Neural cell (in vitro differentiated cells): ENCODE results near the gene RCN1. TPM values are rescaled to one million over a fixed set of nuclear protein-coding genes. Genes with fewer than 3 reads are reported as not detected.

Experiments used
- H2AFZ ChIP-seq: fragments of 200-600, 300-800 bp; sonication (generic), shearing (Covaris generic); 2 replicates; pipeline ENCODE4 v1.6.0; 2014; ENCODE audit warnings: low read depth, mild to moderate bottlenecking, antibody characterized with exemption, low read length, moderate library complexity
- H3F3A ChIP-seq: fragments of 200-600 bp; shearing (Covaris generic); 2 replicates; pipeline ENCODE4 v1.6.1; 2016; ENCODE audit warnings: mild to moderate bottlenecking, moderate library complexity, mixed read lengths, antibody characterized with exemption, low read length; ENCODE audit not compliant: insufficient read depth, poor library complexity, severe bottlenecking
- H3K27ac ChIP-seq: fragments of 200-600, 300-800 bp; sonication (generic), shearing (Covaris generic); 2 replicates; pipeline ENCODE4 v1.5.1; 2014; ENCODE audit warnings: mild to moderate bottlenecking, low read length, moderate library complexity
- H3K27me3 ChIP-seq: fragments of 300-800, 200-600 bp; sonication (generic), shearing (Covaris generic); 2 replicates; pipeline ENCODE4 v1.6.0; 2014; ENCODE audit warnings: mild to moderate bottlenecking, low read depth, low read length, moderate library complexity; ENCODE audit not compliant: insufficient read depth
- H3K36me3 ChIP-seq: fragments of 300-800, 200-600 bp; sonication (generic), shearing (Covaris generic); 2 replicates; pipeline ENCODE4 v1.5.1; 2014; ENCODE audit warnings: mild to moderate bottlenecking, antibody characterized with exemption, low read length, moderate library complexity; ENCODE audit not compliant: insufficient read depth
- H3K4me2 ChIP-seq: fragments of 300-800, 200-600 bp; sonication (generic), shearing (Covaris generic); 2 replicates; pipeline ENCODE4 v1.6.0; 2014; ENCODE audit warnings: mild to moderate bottlenecking, low read length
- H3K4me3 ChIP-seq: fragments of 300-800, 200-600 bp; sonication (generic), shearing (Covaris generic); 2 replicates; pipeline ENCODE4 v1.5.1; 2014; ENCODE audit warnings: mild to moderate bottlenecking, low read length, moderate library complexity
- H3K79me2 ChIP-seq: fragments of 200-600 bp; shearing (Covaris generic); replicated peaks from 2 replicates; pipeline ENCODE4 v1.6.0; 2014; ENCODE audit warnings: mild to moderate bottlenecking, low read length, moderate library complexity; ENCODE audit not compliant: insufficient read depth
- H3K9ac ChIP-seq: fragments of 300-800, 200-600 bp; sonication (generic), shearing (Covaris generic); 2 replicates; pipeline ENCODE4 v1.6.1; 2016; ENCODE audit warnings: mild to moderate bottlenecking, low read length, mixed read lengths
- H3K9me2 ChIP-seq: fragments of 200-600 bp; shearing (Covaris generic); 2 replicates; pipeline ENCODE4 v1.6.1; 2016; ENCODE audit warnings: mild to moderate bottlenecking, low read length, mixed read lengths; ENCODE audit not compliant: insufficient read depth
- H3K9me3 ChIP-seq: fragments of 200-600, 300-800 bp; sonication (generic), shearing (Covaris generic); 2 replicates; pipeline ENCODE4 v1.6.1; 2016; ENCODE audit warnings: mild to moderate bottlenecking, mixed run types, low read length, moderate library complexity, mixed read lengths
- H4K20me1 ChIP-seq: fragments of 200-600 bp; shearing (Covaris generic); 2 replicates; pipeline ENCODE4 v1.6.1; 2016; ENCODE audit warnings: mild to moderate bottlenecking, mixed run types; ENCODE audit not compliant: insufficient read depth
- EP300 ChIP-seq: fragments of 450-650 bp; conservative IDR thresholded peaks from 2 replicates; pipeline ENCODE4 v1.6.1; 2014; ENCODE audit warnings: antibody characterized with exemption, mild to moderate bottlenecking, moderate library complexity; ENCODE audit not compliant: poor library complexity, severe bottlenecking
- EZH2 ChIP-seq: fragments of 200-600, 300-800 bp; shearing (Covaris generic), sonication (generic); IDR thresholded peaks from 2 replicates; pipeline ENCODE4 v1.6.1; 2014; ENCODE audit warnings: antibody characterized with exemption, low read length, borderline replicate concordance, mild to moderate bottlenecking; ENCODE audit not compliant: insufficient read depth, poor library complexity, severe bottlenecking
- MXI1 ChIP-seq: fragments of 450-650 bp; conservative IDR thresholded peaks from 2 replicates; pipeline ENCODE4 v1.6.1; 2014; ENCODE audit warnings: antibody characterized with exemption, mild to moderate bottlenecking; ENCODE audit not compliant: poor library complexity, severe bottlenecking
- POLR2AphosphoS5 ChIP-seq: IDR thresholded peaks from 2 replicates; pipeline ENCODE4 v1.6.1; 2012
- RAD21 ChIP-seq: fragments of 450-650 bp; conservative IDR thresholded peaks from 2 replicates; pipeline ENCODE4 v1.6.1; 2014; ENCODE audit warnings: antibody characterized with exemption, mild to moderate bottlenecking, moderate library complexity
- SMC3 ChIP-seq: fragments of 450-650 bp; conservative IDR thresholded peaks from 2 replicates; pipeline ENCODE4 v1.6.1; 2014; ENCODE audit warnings: antibody characterized with exemption, mild to moderate bottlenecking, moderate library complexity; ENCODE audit not compliant: poor library complexity
- TAF1 ChIP-seq: IDR thresholded peaks from 2 replicates; pipeline ENCODE4 v1.6.1; 2012; ENCODE audit warnings: low read depth
- polyA plus RNA-seq: library from polyadenylated mRNA; depleted of rRNA; stranded (reverse); fragments of >200 nt; gene quantifications from 2 replicates; pipeline ENCODE4 v1.2.3, GENCODE V29; 2014
- TF ChIP-seq, protein P1 (sequence below): fragments of 450-650 bp; IDR thresholded peaks from 2 replicates; pipeline ENCODE4 v1.5.1; 2014; ENCODE audit warnings: antibody characterized with exemption, mild to moderate bottlenecking, moderate library complexity; ENCODE audit not compliant: poor library complexity, severe bottlenecking
- TF ChIP-seq, protein P2 (sequence below): IDR thresholded peaks from 2 replicates; pipeline ENCODE4 v1.6.1; 2012; ENCODE audit warnings: borderline replicate concordance

The RCN1 gene
- polyA plus RNA-seq, 1 donor from 2014 or later, result 66.7 TPM

DNA sequence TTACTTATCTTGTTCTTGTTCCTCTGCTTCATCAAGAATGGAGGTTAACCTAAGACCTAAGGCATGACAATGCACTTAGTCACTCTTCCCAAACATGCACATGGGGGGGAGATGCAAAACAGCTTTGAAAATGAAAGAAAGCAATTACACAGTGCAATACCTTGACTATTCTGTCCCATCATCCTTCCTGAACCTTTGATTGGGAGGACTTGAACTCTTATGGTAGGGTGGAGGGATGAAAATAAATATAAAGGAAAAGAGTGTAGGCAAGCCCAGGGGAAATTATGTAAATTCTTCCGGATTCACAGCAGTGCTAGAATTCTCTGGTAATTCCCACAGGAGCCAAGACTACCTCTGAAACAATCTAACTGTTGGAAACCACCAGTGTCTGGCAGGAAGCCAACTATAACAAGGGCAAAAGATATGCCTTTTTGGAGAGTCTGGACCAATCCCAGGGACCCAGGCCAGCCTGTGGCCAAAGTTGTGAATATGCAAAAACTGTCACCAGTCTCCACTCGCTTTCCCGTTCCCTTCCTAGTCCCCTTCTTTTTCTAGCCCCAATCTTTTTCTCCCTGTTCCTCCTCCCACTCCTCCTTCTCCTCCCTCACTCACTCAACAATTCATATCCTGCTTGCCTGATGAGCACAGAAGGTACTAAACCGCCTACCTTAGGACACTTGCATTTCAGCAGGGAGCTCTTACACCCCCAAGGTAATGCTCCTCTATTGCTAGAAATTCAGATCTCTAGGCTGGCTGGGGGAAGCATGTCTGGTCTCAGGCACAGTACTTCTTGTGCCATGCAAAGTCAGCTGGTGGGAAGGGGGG lies 2.5 kb upstream of the RCN1 start:
- no peaks in the 10 kb centered on the region for H3K9me2 ChIP-seq
- no peaks in the 10 kb centered on the region for H3K27me3 ChIP-seq
- H3K27ac ChIP-seq, result no peak overlapping the region
- H3K9me3 ChIP-seq, result no peaks in the 10 kb centered on the region
- H3K79me2 ChIP-seq, result peaks cover 18% of the 10 kb centered on the region
- TF ChIP-seq RAD21, result no peak
- no peak for TF ChIP-seq EP300
- no peak for TF ChIP-seq SMC3
- TF ChIP-seq EZH2, result no peak
- TF ChIP-seq POLR2AphosphoS5, result no peak
- no peak for TF ChIP-seq TAF1
- TF ChIP-seq, protein P1, sequence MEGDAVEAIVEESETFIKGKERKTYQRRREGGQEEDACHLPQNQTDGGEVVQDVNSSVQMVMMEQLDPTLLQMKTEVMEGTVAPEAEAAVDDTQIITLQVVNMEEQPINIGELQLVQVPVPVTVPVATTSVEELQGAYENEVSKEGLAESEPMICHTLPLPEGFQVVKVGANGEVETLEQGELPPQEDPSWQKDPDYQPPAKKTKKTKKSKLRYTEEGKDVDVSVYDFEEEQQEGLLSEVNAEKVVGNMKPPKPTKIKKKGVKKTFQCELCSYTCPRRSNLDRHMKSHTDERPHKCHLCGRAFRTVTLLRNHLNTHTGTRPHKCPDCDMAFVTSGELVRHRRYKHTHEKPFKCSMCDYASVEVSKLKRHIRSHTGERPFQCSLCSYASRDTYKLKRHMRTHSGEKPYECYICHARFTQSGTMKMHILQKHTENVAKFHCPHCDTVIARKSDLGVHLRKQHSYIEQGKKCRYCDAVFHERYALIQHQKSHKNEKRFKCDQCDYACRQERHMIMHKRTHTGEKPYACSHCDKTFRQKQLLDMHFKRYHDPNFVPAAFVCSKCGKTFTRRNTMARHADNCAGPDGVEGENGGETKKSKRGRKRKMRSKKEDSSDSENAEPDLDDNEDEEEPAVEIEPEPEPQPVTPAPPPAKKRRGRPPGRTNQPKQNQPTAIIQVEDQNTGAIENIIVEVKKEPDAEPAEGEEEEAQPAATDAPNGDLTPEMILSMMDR, result no peak
- TF ChIP-seq, protein P2, sequence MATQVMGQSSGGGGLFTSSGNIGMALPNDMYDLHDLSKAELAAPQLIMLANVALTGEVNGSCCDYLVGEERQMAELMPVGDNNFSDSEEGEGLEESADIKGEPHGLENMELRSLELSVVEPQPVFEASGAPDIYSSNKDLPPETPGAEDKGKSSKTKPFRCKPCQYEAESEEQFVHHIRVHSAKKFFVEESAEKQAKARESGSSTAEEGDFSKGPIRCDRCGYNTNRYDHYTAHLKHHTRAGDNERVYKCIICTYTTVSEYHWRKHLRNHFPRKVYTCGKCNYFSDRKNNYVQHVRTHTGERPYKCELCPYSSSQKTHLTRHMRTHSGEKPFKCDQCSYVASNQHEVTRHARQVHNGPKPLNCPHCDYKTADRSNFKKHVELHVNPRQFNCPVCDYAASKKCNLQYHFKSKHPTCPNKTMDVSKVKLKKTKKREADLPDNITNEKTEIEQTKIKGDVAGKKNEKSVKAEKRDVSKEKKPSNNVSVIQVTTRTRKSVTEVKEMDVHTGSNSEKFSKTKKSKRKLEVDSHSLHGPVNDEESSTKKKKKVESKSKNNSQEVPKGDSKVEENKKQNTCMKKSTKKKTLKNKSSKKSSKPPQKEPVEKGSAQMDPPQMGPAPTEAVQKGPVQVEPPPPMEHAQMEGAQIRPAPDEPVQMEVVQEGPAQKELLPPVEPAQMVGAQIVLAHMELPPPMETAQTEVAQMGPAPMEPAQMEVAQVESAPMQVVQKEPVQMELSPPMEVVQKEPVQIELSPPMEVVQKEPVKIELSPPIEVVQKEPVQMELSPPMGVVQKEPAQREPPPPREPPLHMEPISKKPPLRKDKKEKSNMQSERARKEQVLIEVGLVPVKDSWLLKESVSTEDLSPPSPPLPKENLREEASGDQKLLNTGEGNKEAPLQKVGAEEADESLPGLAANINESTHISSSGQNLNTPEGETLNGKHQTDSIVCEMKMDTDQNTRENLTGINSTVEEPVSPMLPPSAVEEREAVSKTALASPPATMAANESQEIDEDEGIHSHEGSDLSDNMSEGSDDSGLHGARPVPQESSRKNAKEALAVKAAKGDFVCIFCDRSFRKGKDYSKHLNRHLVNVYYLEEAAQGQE, result no peak
- H3K36me3 ChIP-seq, result no peaks in the 10 kb centered on the region
- no peak overlapping the region for H3K9ac ChIP-seq
- H4K20me1 ChIP-seq, result no peaks in the 10 kb centered on the region
- H3K4me2 ChIP-seq, result no peak overlapping the region
- H2AFZ ChIP-seq, result no peak overlapping the region
- H3F3A ChIP-seq, result no peaks in the 10 kb centered on the region
- no peak overlapping the region for H3K4me3 ChIP-seq

DNA sequence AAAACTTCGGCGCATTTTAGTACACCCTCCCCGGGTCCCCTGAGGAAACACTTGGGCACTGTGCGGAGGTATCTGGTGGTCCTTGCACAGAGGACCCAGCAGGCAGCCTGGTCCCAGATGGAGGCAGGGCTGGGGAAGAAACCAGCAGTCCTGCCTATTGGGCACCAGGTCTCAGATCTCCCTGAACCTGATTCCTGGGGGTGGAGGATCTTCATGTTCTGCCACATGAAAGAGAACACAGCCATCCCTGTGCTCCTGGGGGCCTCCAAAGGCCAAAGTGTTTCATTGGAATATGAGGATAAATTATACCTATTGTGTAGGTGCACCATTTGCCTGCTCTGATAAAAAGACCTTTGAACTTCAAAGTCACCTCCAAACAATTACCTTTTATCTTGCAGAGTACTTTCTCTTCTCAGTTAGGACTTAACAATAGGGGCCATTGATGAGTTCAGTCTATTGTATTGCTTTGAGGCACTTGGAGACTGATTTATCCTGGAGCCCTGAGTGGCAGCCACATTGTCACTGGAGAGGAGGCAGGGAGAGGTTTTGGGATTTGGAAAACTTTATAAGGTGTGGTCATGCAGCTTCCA lies 1.8 kb downstream of the RCN1 start:
- H3K27me3 ChIP-seq, result no peaks in the 10 kb centered on the region
- peaks cover 44% of the 10 kb centered on the region for H3K79me2 ChIP-seq
- peaks cover 4% of the 10 kb centered on the region for H3K36me3 ChIP-seq
- H3K4me2 ChIP-seq, result no peak overlapping the region
- H3K27ac ChIP-seq, result no peak overlapping the region
- no peak overlapping the region for H3K4me3 ChIP-seq
- H3K9ac ChIP-seq, result no peak overlapping the region
- TF ChIP-seq MXI1 (no peak), POLR2AphosphoS5 (no peak), SMC3 (no peak), RAD21 (no peak), EP300 (no peak), EZH2 (no peak), TAF1 (no peak)
- TF ChIP-seq, protein P2, result no peak
- TF ChIP-seq, protein P1, result no peak
- no peaks in the 10 kb centered on the region for H3K9me3 ChIP-seq
- no peaks in the 10 kb centered on the region for H3F3A ChIP-seq
- no peaks in the 10 kb centered on the region for H4K20me1 ChIP-seq
- H2AFZ ChIP-seq, result no peak overlapping the region
- H3K9me2 ChIP-seq, result no peaks in the 10 kb centered on the region
